HG02852 (cell line): ENCODE measurements around the gene CRYL1.

Experiments
- ATAC-seq: cut with Tn5 transposase; IDR thresholded peaks from one replicate; pipeline ENCODE4 v1.9.1; 2021; ENCODE audit warnings: mild to moderate bottlenecking, moderate library complexity; ENCODE audit not compliant: unreplicated experiment

Gene CRYL1

GRCh38 chr13:20402881-20403280 lies 122.8 kb downstream of the CRYL1 start:
- ATAC-seq = no peak

DNA sequence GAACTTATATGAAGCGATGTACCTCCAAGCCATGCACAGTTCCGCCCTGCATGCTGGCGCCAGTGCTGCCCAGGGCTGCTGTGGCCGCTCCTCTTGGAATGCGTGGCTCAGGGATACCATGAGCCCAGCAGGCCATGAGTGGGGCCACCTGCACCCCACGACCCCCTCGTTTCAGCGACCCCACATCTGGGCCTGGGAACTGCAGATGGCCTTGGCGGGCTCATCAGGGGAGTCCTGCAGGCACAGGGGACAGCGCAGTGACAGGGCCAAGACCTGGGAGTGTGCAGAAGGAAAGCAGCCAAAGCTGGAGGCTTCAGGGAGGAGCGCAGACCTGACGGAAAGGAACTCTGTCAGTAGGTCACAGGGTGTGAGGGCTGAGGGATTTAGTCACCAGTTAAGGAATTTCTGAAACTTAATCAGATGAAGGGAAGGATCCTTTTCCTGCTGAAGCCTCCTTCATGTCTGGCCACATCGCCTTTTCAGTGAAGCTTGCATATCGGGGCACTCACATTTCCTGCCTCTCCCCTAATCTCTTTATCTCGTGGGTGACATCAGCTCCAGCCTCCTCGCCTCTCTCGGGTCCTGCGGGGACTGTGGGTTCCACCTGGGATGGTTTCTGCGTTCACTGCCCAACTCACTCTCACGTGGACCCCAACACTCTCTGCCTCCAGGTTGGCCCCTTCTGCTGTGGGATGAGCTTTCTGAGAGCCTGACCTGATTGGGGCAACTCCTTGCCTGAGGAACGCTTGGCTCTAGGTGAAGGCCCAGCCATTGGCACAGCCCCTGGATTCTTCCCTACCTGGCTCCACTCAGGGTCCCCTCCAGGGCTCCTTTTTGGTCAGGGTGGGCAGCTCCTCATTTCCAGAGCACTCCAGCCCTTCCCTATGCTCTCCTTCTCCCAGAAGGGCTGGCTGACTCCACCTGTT lies 123.5 kb downstream of the CRYL1 start:
- no peak for ATAC-seq

GRCh38 chr13:20401531-20401930 lies 124.1 kb downstream of the CRYL1 start:
- no peak for ATAC-seq

DNA sequence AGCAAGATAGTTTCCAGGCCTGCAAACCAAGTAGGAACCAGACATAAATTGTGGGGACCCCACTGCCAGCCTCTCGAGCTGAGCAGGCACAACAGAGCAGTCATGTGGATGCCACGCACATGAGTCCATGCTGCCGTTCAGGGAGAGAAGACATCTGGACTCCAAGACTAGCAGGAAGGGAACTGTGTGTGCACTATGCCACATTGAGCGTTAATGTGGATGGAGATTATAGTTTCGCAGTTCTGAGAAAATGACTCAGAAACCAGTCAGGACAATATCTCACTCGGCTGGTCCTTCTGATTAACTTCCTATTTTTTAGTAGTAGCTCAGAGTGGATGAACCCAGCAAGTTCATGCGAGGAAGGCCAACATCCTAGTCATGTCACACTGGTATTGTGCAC lies 124.9 kb downstream of the CRYL1 start:
- no peak for ATAC-seq

- ATAC-seq = no peak
These were observed 125.7 kb downstream of the CRYL1 start for GRCh38 chr13:20399961-20400360.

DNA sequence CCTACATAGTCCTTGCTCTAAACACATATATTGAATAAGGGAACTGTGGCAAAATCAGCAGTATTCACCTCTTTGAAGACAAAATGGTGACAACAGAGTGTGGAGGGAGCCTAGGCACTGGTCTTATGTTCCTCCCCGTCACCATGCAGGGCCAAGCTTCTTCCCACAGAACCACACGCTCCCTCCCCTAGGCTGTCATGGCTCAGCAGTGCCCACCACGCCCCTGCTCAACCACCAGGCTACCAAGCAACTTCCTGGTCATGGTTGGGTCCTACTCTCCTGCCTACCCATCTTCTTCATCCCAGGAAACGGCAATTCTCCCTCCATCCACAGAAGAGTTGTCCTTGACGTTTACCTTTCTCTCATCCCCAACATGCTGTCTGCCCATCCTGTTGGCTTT lies 126.1 kb downstream of the CRYL1 start:
- no peak for ATAC-seq

GRCh38 chr13:20398459-20398858 lies 127.2 kb downstream of the CRYL1 start:
- no peak for ATAC-seq

GRCh38 chr13:20397896-20398295 lies 127.8 kb downstream of the CRYL1 start:
- no peak for ATAC-seq

GRCh38 chr13:20395061-20395916 lies 130.4 kb downstream of the CRYL1 start:
- no peak for ATAC-seq

DNA sequence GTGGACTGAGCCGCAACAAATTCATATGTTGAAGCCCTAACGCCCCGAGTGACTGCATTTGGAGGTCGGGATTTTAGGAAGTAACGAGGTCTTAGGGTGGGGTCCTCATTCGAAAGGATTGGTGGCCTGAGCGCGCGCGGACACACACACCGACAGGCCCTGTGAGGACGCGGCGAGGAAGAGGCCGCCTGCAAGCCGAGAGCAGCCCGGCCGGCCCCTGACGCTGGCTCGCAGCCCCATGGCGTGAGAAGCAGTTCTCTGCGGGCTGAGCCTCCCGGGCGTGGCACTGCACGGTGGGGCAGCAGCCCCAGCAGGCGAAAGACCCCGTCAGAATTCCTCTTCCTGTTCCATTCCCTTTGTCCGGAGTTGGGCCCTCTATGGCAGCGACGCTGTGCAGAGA lies 131.2 kb downstream of the CRYL1 start:
- no peak for ATAC-seq

GRCh38 chr13:20394169-20394501 lies 131.5 kb downstream of the CRYL1 start:
- ATAC-seq = no peak

DNA sequence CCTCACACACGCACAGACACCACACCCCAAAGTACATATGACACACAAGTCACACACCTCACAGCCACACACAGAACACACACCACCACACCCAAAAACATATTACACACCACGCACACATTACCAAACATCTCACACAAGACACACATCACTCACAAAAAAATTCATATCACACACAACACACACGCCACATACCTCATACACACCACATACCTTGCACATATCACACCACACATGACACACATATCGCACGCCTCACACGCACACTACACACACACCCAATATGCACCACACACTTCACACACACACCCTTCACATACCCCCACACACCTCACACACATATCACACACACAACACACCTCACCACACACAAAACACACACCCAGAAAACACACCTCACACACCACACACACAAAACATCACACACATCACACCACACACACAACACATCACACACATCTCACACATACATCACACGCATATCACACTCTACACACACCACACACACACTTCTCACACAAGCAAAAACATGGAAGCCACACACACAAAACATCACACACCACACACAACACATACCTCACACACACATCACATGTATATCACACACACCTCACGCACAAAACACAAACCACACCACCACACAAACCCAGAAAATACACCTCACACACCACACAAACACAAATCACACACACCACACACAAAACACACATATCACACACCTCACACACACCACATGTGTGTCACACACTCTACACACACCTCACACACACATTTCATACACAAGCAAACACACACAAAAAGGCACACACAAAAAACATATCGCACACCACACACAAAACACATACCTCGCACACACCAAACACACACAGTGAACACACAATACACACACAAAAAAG lies 132.1 kb downstream of the CRYL1 start:
- ATAC-seq = no peak

- no peak for ATAC-seq
These were observed 133.1 kb downstream of the CRYL1 start for GRCh38 chr13:20392530-20392929.

GRCh38 chr13:20391597-20392452 lies 133.8 kb downstream of the CRYL1 start:
- no peak for ATAC-seq

DNA sequence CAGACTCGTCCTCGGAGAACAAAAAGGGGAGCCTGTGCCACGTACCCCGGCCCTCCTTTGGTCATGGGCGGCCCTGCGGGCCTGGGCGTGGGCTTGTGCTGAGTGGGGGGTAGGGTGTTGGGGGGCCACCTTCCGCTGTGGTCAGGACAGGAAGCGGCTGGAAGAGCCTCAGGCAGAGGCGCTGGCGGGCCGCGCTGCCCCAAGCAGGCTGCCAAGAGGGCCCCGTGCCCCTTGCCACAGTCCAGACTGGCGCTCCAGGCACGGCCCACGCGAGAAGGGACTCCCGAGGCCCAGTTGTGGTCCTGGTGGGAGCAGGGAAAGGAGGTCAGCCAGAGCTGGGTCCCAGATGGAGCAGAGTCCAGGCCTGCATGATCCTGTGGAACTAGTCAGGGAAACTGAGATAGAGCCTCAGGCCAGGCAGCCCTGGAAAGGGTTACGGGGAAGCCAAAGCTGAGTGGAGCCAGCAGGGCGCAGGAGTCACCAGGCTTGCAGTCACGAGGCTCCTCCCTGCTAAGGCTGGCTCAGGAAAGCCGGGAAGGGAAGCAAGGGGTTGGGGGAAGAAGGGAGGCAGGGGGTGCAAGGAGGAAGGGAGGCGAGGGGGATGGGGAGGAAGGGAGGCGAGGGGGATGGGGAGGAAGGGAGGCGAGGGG lies 135.0 kb downstream of the CRYL1 start:
- no peak for ATAC-seq

- ATAC-seq = no peak
These were observed 135.7 kb downstream of the CRYL1 start for GRCh38 chr13:20389696-20390525.

- no peak for ATAC-seq
These were observed 137.5 kb downstream of the CRYL1 start for GRCh38 chr13:20388184-20388583.

GRCh38 chr13:20387441-20387971 lies 138.2 kb downstream of the CRYL1 start:
- ATAC-seq = no peak
